IMR-90 (cell line): Measurements from ENCODE around the gene DRD2. TPM values are rescaled to one million over a fixed set of nuclear protein-coding genes. Genes with fewer than 3 reads are reported as not detected.

Experiments used
- ATAC-seq: fragments of 200-7000 bp; cut with Tn5 transposase; 2 replicates; pipeline ENCODE4 v1.9.1; 2020; ENCODE audit warnings: low read depth, mild to moderate bottlenecking, moderate library complexity
- BruUV-seq: library from RNA; stranded (reverse); fragments of 400-500 nt; replicated peaks from 2 replicates; lab custom pipeline; 2021; lab: Mats Ljungman, UMichigan
- CTCF ChIA-PET: fragments of 300-600 bp; formaldehyde crosslinking; extraction: SDS; loops from one replicate; lab custom pipeline; 2021; ENCODE audit warnings: antibody characterized with exemption; lab: Yijun Ruan, JAX
- POLR2A ChIA-PET: fragments of 300-600 bp; sonication (Branson Sonifier 250); formaldehyde crosslinking; loops from one replicate; lab custom pipeline; 2022; ENCODE audit warnings: antibody characterized with exemption; ENCODE audit not compliant: unreplicated experiment; lab: Charles Lee
- DNase-seq: peaks from one replicate; pipeline ENCODE4 v3.0.0; 2013
- H2AFZ ChIP-seq: replicated peaks from 2 replicates; pipeline ENCODE3; 2013; ENCODE audit warnings: low read length, mild to moderate bottlenecking; ENCODE audit not compliant: poor library complexity
- H2AK5ac ChIP-seq: 2 replicates; pipeline ENCODE4 v1.6.1; 2013; ENCODE audit warnings: low read depth, low read length, inconsistent platforms
- H2AK9ac ChIP-seq: replicated peaks from 2 replicates; pipeline ENCODE3; 2013; ENCODE audit warnings: mild to moderate bottlenecking, low read depth, low read length, moderate library complexity; ENCODE audit not compliant: poor library complexity
- H2BK120ac ChIP-seq: 2 replicates; pipeline ENCODE4 v1.6.1; 2013; ENCODE audit warnings: low read depth, low read length, inconsistent platforms
- H2BK15ac ChIP-seq: 3 replicates; pipeline ENCODE4 v1.6.1; 2013; ENCODE audit warnings: low read depth, low read length, inconsistent platforms
- H2BK20ac ChIP-seq: 2 replicates; pipeline ENCODE4 v1.6.1; 2013; ENCODE audit warnings: low read depth, mild to moderate bottlenecking, inconsistent platforms, low read length, moderate library complexity
- H2BK5ac ChIP-seq: 2 replicates; pipeline ENCODE4 v1.6.1; 2013; ENCODE audit warnings: mild to moderate bottlenecking, low read depth, low read length, inconsistent platforms; ENCODE audit not compliant: poor library complexity, severe bottlenecking
- H3K14ac ChIP-seq: replicated peaks from 2 replicates; pipeline ENCODE4 v1.6.1; 2013; ENCODE audit warnings: low read depth, low read length, inconsistent platforms
- H3K18ac ChIP-seq: 2 replicates; pipeline ENCODE4 v1.6.1; 2013; ENCODE audit warnings: low read depth, low read length, control low read depth
- H3K23ac ChIP-seq: 2 replicates; pipeline ENCODE4 v1.6.1; 2013; ENCODE audit warnings: low read depth, low read length, inconsistent platforms
- H3K27ac ChIP-seq: 2 replicates; pipeline ENCODE4 v1.5.1; 2013; ENCODE audit warnings: mild to moderate bottlenecking, control low read depth, low read length; ENCODE audit not compliant: insufficient read depth
- H3K27me3 ChIP-seq: 2 replicates; pipeline ENCODE4 v1.6.1; 2013; ENCODE audit warnings: low read length; ENCODE audit not compliant: control insufficient read depth, insufficient read depth
- H3K36me3 ChIP-seq: 2 replicates; pipeline ENCODE4 v1.6.1; 2013; ENCODE audit warnings: low read length, mixed read lengths; ENCODE audit not compliant: control insufficient read depth, insufficient read depth
- H3K4ac ChIP-seq: 2 replicates; pipeline ENCODE4 v1.6.1; 2013; ENCODE audit warnings: low read depth, low read length, inconsistent platforms
- H3K4me1 ChIP-seq: 2 replicates; pipeline ENCODE4 v1.6.1; 2013; ENCODE audit warnings: low read length, mixed read lengths; ENCODE audit not compliant: control insufficient read depth, insufficient read depth
- H3K4me2 ChIP-seq: 2 replicates; pipeline ENCODE4 v1.6.1; 2013; ENCODE audit warnings: low read depth, mild to moderate bottlenecking, control low read depth, low read length, moderate library complexity
- H3K4me3 ChIP-seq: 2 replicates; pipeline ENCODE4 v1.5.1; 2013; ENCODE audit warnings: low read depth, mild to moderate bottlenecking, control low read depth, low read length, moderate library complexity; ENCODE audit not compliant: insufficient read depth
- H3K56ac ChIP-seq: 2 replicates; pipeline ENCODE4 v1.6.1; 2013; ENCODE audit warnings: low read length, inconsistent platforms; ENCODE audit not compliant: insufficient read depth; ENCODE audit errors: extremely low read depth
- H3K79me1 ChIP-seq, 2 experiments: 2 replicates each; pipeline ENCODE4 v1.6.1; 2013; ENCODE audit warnings: low read length in 2 of 2, inconsistent platforms in 1 of 2, low read depth in 1 of 2
- H3K9ac ChIP-seq: 2 replicates; pipeline ENCODE4 v1.6.1; 2013; ENCODE audit warnings: low read depth, low read length, control low read depth
- H3K9me1 ChIP-seq: 2 replicates; pipeline ENCODE4 v1.6.1; 2013; ENCODE audit warnings: low read length, inconsistent platforms; ENCODE audit not compliant: insufficient read depth
- H3K9me3 ChIP-seq: 2 replicates; pipeline ENCODE4 v1.6.1; 2013; ENCODE audit warnings: low read length; ENCODE audit not compliant: control insufficient read depth, insufficient read depth
- H4K20me1 ChIP-seq: 2 replicates; pipeline ENCODE4 v1.6.1; 2013; ENCODE audit warnings: low read length, inconsistent platforms; ENCODE audit not compliant: insufficient read depth
- H4K5ac ChIP-seq: 2 replicates; pipeline ENCODE4 v1.6.1; 2013; ENCODE audit warnings: mild to moderate bottlenecking, low read depth, low read length, control low read depth
- H4K8ac ChIP-seq, 2 experiments: 2 replicates each; pipeline ENCODE4 v1.6.1; 2013; ENCODE audit warnings: low read depth in 2 of 2, low read length in 2 of 2, control low read depth in 1 of 2, inconsistent platforms in 1 of 2
- H4K91ac ChIP-seq: 2 replicates; pipeline ENCODE4 v1.6.1; 2013; ENCODE audit warnings: low read depth, low read length, inconsistent platforms; ENCODE audit not compliant: insufficient read depth
- BHLHE40 ChIP-seq: fragments of 150-350 bp; IDR thresholded peaks from 2 replicates; pipeline ENCODE4 v1.6.1; 2016; ENCODE audit warnings: mild to moderate bottlenecking, low read depth, low read length
- CHD1 ChIP-seq: IDR thresholded peaks from 2 replicates; pipeline ENCODE4 v1.6.1; 2012; ENCODE audit warnings: low read depth, low read length, improper control_type of control experiment
- FOS ChIP-seq: fragments of 150-350 bp; IDR thresholded peaks from 2 replicates; pipeline ENCODE4 v1.6.1; 2016; ENCODE audit warnings: low read depth, low read length
- MAFK ChIP-seq: IDR thresholded peaks from 2 replicates; pipeline ENCODE4 v1.6.1; 2012; ENCODE audit warnings: low read depth, low read length, improper control_type of control experiment
- MAZ ChIP-seq: IDR thresholded peaks from 2 replicates; pipeline ENCODE4 v1.6.1; 2012; ENCODE audit warnings: low read depth, mild to moderate bottlenecking, low read length, improper control_type of control experiment, moderate library complexity, borderline replicate concordance
- MXI1 ChIP-seq: IDR thresholded peaks from 2 replicates; pipeline ENCODE4 v1.6.1; 2012; ENCODE audit warnings: low read depth, mild to moderate bottlenecking, low read length, moderate library complexity, borderline replicate concordance
- NFE2L2 ChIP-seq: fragments of 150-350 bp; IDR thresholded peaks from 2 replicates; pipeline ENCODE4 v1.6.1; 2016; ENCODE audit warnings: low read depth, mild to moderate bottlenecking, low read length
- POLR2A ChIP-seq: IDR thresholded peaks from 2 replicates; pipeline ENCODE4 v1.6.1; 2012; ENCODE audit warnings: mild to moderate bottlenecking, low read depth, low read length
- RAD21 ChIP-seq: IDR thresholded peaks from 2 replicates; pipeline ENCODE4 v1.6.1; 2012; ENCODE audit warnings: low read length, improper control_type of control experiment
- RCOR1 ChIP-seq: IDR thresholded peaks from 2 replicates; pipeline ENCODE4 v1.6.1; 2012; ENCODE audit warnings: mild to moderate bottlenecking, low read length, improper control_type of control experiment; ENCODE audit not compliant: insufficient replicate concordance
- RFX5 ChIP-seq: IDR thresholded peaks from 2 replicates; pipeline ENCODE4 v1.8.0; 2012; ENCODE audit warnings: low read depth, mild to moderate bottlenecking, low read length, moderate library complexity
- SMC3 ChIP-seq: fragments of 150-350 bp; IDR thresholded peaks from 2 replicates; pipeline ENCODE4 v1.6.1; 2016; ENCODE audit warnings: low read depth, mild to moderate bottlenecking, antibody characterized with exemption, low read length, moderate library complexity
- USF2 ChIP-seq: fragments of 150-350 bp; IDR thresholded peaks from 2 replicates; pipeline ENCODE4 v1.6.1; 2017; ENCODE audit warnings: mild to moderate bottlenecking, antibody characterized with exemption, low read length, low read depth
- whole genome bisulfite sequencing, 2 experiments: methylation state at CpG; one replicate each; pipeline versions ENCODE4 v1.1.5 to v1.1.7; 2013; ENCODE audit warnings: missing lambda C conversion rate in 2 of 2; ENCODE audit not compliant: insufficient read length in 1 of 2; ENCODE audit errors: extremely low coverage in 2 of 2; 5-methylcytosine and 5-hydroxymethylcytosine counted together
- dilution Hi-C: fragments of 300-500 bp; cut with HindIII; formaldehyde crosslinking; loops from one replicate; pipeline ENCODE4 v1.14.3; 2018; ENCODE audit warnings: low sequenced_read_pairs; ENCODE audit not compliant: unreplicated experiment
- in situ Hi-C: fragments of 300-500 bp; cut with MboI; formaldehyde crosslinking; loops from 3 replicates; pipeline ENCODE4 v1.14.3; 2019; ENCODE audit warnings: low sequenced_read_pairs, inconsistent platforms, mixed read lengths
- intact Hi-C: fragments of 100-400 bp; cut with micrococcal nuclease; formaldehyde crosslinking; loops from 2 replicates; pipeline ENCODE4 v1.10.0; 2022
- polyA plus RNA-seq, 3 experiments: library from polyadenylated mRNA; depleted of rRNA; stranded (reverse); fragments of >200 nt; gene quantifications; 2 replicates each; pipeline ENCODE4 v1.2.3, GENCODE V29; 2012; ENCODE audit warnings: low replicate concordance in 1 of 3
- total RNA-seq: library from RNA; depleted of rRNA; stranded (reverse); fragments of >200 nt; gene quantifications from 2 replicates; pipeline ENCODE4 v1.2.3, GENCODE V29; 2012
- TF ChIP-seq, protein P1 (sequence below): conservative IDR thresholded peaks from 2 replicates; pipeline ENCODE4 v1.5.1; 2012; ENCODE audit warnings: mild to moderate bottlenecking, low read depth, low read length, improper control_type of control experiment

Gene DRD2
- total and polyA plus RNA-seq, 2 of the 4 experiments (the other 2 are of a cell fraction), result not detected

DNA sequence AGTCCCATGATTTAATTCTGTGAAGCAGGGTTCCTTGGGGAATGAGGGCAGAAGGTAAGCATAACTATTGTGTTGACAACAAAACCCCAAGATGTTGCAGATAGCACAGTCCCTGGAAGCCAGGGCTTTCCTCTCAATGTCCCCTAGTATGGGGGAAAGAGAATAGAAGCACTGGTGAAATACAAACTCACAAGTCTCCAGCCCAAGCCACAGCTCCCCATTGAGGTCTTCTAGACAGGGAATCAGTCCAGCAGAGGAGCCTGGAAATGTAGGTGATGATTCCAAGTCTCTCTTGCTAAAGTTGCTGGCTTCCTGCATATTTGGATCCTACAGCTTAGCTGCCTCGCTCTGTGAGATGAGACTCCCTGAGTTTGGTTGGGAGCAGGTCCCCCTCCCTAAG, 31.7 kb upstream of the DRD2 start:
- Histone ChIP-seq H3K18ac (no peak overlapping the region), H4K91ac (no peak overlapping the region), H3K36me3 (no peaks in the 10 kb centered on the region), H4K20me1 (no peaks in the 10 kb centered on the region), H3K4me3 (no peak overlapping the region), H3K79me1 (no peaks in the 10 kb centered on the region), H2AK9ac (no peak overlapping the region), H3K27ac (no peak overlapping the region), H2AK5ac (no peak overlapping the region), H2AFZ (no peak overlapping the region), H3K9ac (no peak overlapping the region), H3K9me1 (no peaks in the 10 kb centered on the region), H3K4me1 (no peaks in the 10 kb centered on the region), H3K14ac (no peak overlapping the region), H3K56ac (no peak overlapping the region), H2BK5ac (no peak overlapping the region), H2BK120ac (no peak overlapping the region), H3K23ac (no peak overlapping the region), H4K5ac (no peak overlapping the region), H4K8ac (no peak overlapping the region), H2BK15ac (no peak overlapping the region), H3K4me2 (no peak overlapping the region), H3K4ac (no peak overlapping the region), H3K9me3 (no peaks in the 10 kb centered on the region), H3K27me3 (peaks cover 2% of the 10 kb centered on the region), H2BK20ac (no peak overlapping the region)
- no peak for DNase-seq
- intact Hi-C loops, result no loop called here
- CTCF ChIA-PET, result no interaction called here
- in situ Hi-C loops, result no loop called here
- BruUV-seq, result no TSS peak
- no CpG with 5 or more reads among the region's 1 CpG for WGBS, 2 experiments
- ATAC-seq, result no peak
- dilution Hi-C loops, result no loop called here
- POLR2A ChIA-PET, result no interaction called here
- TF ChIP-seq NFE2L2, result no peak
- TF ChIP-seq BHLHE40, result no peak
- no peak for TF ChIP-seq POLR2A
- TF ChIP-seq, protein P1, sequence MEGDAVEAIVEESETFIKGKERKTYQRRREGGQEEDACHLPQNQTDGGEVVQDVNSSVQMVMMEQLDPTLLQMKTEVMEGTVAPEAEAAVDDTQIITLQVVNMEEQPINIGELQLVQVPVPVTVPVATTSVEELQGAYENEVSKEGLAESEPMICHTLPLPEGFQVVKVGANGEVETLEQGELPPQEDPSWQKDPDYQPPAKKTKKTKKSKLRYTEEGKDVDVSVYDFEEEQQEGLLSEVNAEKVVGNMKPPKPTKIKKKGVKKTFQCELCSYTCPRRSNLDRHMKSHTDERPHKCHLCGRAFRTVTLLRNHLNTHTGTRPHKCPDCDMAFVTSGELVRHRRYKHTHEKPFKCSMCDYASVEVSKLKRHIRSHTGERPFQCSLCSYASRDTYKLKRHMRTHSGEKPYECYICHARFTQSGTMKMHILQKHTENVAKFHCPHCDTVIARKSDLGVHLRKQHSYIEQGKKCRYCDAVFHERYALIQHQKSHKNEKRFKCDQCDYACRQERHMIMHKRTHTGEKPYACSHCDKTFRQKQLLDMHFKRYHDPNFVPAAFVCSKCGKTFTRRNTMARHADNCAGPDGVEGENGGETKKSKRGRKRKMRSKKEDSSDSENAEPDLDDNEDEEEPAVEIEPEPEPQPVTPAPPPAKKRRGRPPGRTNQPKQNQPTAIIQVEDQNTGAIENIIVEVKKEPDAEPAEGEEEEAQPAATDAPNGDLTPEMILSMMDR, result no peak
- no peak for TF ChIP-seq MAZ
- no peak for TF ChIP-seq RFX5
- TF ChIP-seq SMC3, result no peak
- TF ChIP-seq MXI1, result no peak
- no peak for TF ChIP-seq USF2
- no peak for TF ChIP-seq MAFK
- no peak for TF ChIP-seq RCOR1
- TF ChIP-seq FOS, result no peak
- TF ChIP-seq CHD1, result no peak
- no peak for TF ChIP-seq RAD21
